ENCODE results near the gene KRTAP3-2.
"Not testable (repeated sequence)": the region's sequence is repeated elsewhere in the genome, so short reads cannot be mapped to it uniquely, and the experiment has no call there.

KRTAP3-2 gene

GRCh38 chr17:40999563-40999962 is at the start of gene KRTAP3-2:
TSS of gene KRTAP3-2 (minus strand) at chr17:40999906. CDS start at chr17:40999853, 53 bp downstream.
- DNase-seq (ENCODE audit: low read depth): not testable (repeated sequence)

GRCh38 chr17:41049110-41049509 is 49.4 kb upstream of the KRTAP3-2 start:
- DNase-seq (ENCODE audit: low read depth): peak; percentile 57

- DNase-seq (ENCODE audit: low read depth): no peak
Measured at GRCh38 chr17:41048441-41048840, 48.7 kb upstream of the KRTAP3-2 start.

GRCh38 chr17:41046735-41047465 is 47.2 kb upstream of the KRTAP3-2 start, which contains the start of gene KRTAP2-1:
TSS of gene KRTAP2-1 (minus strand) at chr17:41047316. CDS start at chr17:41047267, 49 bp downstream.
- DNase-seq (ENCODE audit: low read depth): not testable (repeated sequence)

- DNase-seq (ENCODE audit: low read depth): no peak
Measured at GRCh38 chr17:41042953-41043352, 43.2 kb upstream of the KRTAP3-2 start.

- DNase-seq (ENCODE audit: low read depth): not testable (repeated sequence)
Measured at GRCh38 chr17:41040783-41041571, 41.3 kb upstream of the KRTAP3-2 start, which contains the start of gene KRTAP1-1. TSS of gene KRTAP1-1 (minus strand) at chr17:41041450. CDS start at chr17:41041397, 53 bp downstream.

GRCh38 chr17:41037853-41038350 is 38.2 kb upstream of the KRTAP3-2 start:
- DNase-seq (ENCODE audit: low read depth): no peak

GRCh38 chr17:41034346-41034935 is 34.7 kb upstream of the KRTAP3-2 start, which contains the start of gene KRTAP1-3:
TSS of gene KRTAP1-3 (minus strand) at chr17:41034874. CDS start at chr17:41034821, 53 bp downstream.
- DNase-seq (ENCODE audit: low read depth): not testable (repeated sequence)

- DNase-seq (ENCODE audit: low read depth): no peak
Measured at GRCh38 chr17:41029633-41030245, 30.0 kb upstream of the KRTAP3-2 start, which contains the start of gene KRTAP1-4. TSS of gene KRTAP1-4 (minus strand) at chr17:41030195. CDS start at chr17:41030078, 117 bp downstream.

GRCh38 chr17:41026715-41027471 is 27.2 kb upstream of the KRTAP3-2 start, which contains the start of gene KRTAP1-5:
TSS of gene KRTAP1-5 (minus strand) at chr17:41027208. CDS start at chr17:41027155, 53 bp downstream.
- DNase-seq (ENCODE audit: low read depth): peak; percentile 70

- peak; percentile 71 for DNase-seq (ENCODE audit: low read depth)
Measured at GRCh38 chr17:41024697-41025096, 25.0 kb upstream of the KRTAP3-2 start.

- DNase-seq (ENCODE audit: low read depth): no peak
Measured at GRCh38 chr17:41020336-41020735, 20.6 kb upstream of the KRTAP3-2 start.

GRCh38 chr17:41019415-41019814 is 19.7 kb upstream of the KRTAP3-2 start:
- no peak for DNase-seq (ENCODE audit: low read depth)

- DNase-seq (ENCODE audit: low read depth): no peak
Measured at GRCh38 chr17:41018541-41018940, 18.8 kb upstream of the KRTAP3-2 start.

GRCh38 chr17:41016578-41017215 is 17.0 kb upstream of the KRTAP3-2 start:
- no peak for DNase-seq (ENCODE audit: low read depth)

- no peak for DNase-seq (ENCODE audit: low read depth)
Measured at GRCh38 chr17:41015454-41015853, 15.7 kb upstream of the KRTAP3-2 start.

GRCh38 chr17:41013606-41014005 is 13.9 kb upstream of the KRTAP3-2 start:
- peak; percentile 51 for DNase-seq (ENCODE audit: low read depth)

- DNase-seq (ENCODE audit: low read depth): no peak
Measured at GRCh38 chr17:41013181-41013580, 13.5 kb upstream of the KRTAP3-2 start.

GRCh38 chr17:41012326-41013120 is 12.8 kb upstream of the KRTAP3-2 start:
- no peak for DNase-seq (ENCODE audit: low read depth)

Measured in stromal cell of bone marrow (primary cell).